DOHH2 (cell line): ENCODE data around the gene MED13L.

Experiments
- H3F3A ChIP-seq: fragments of 200-600 bp; sonication (generic), shearing (Covaris generic); 2 replicates; pipeline ENCODE4 v1.6.0; 2016; ENCODE audit warnings: antibody characterized with exemption, mild to moderate bottlenecking; ENCODE audit not compliant: control insufficient read depth, insufficient read depth
- H3K27ac ChIP-seq: fragments of 200-600 bp; sonication (generic); 2 replicates; pipeline ENCODE4 v1.5.1; 2014; ENCODE audit warnings: low read depth, mild to moderate bottlenecking, low read length, moderate library complexity
- H3K27me3 ChIP-seq: fragments of 200-600 bp; sonication (generic); 2 replicates; pipeline ENCODE4 v1.6.1; 2014; ENCODE audit warnings: mild to moderate bottlenecking, low read length, mixed read lengths; ENCODE audit not compliant: control insufficient read depth
- H3K36me3 ChIP-seq: fragments of 200-600 bp; sonication (generic); 2 replicates; pipeline ENCODE4 v1.6.1; 2014; ENCODE audit warnings: mild to moderate bottlenecking, low read length, moderate library complexity, mixed read lengths; ENCODE audit not compliant: control insufficient read depth
- H3K4me1 ChIP-seq: fragments of 200-600 bp; sonication (generic); 2 replicates; pipeline ENCODE4 v1.6.1; 2014; ENCODE audit warnings: mild to moderate bottlenecking, low read length, mixed read lengths; ENCODE audit not compliant: control insufficient read depth
- H3K4me2 ChIP-seq: fragments of 200-600 bp; sonication (generic); 2 replicates; pipeline ENCODE4 v1.6.0; 2014; ENCODE audit warnings: mild to moderate bottlenecking, low read length, moderate library complexity
- H3K4me3 ChIP-seq: fragments of 200-600 bp; sonication (generic); 2 replicates; pipeline ENCODE4 v1.5.1; 2014; ENCODE audit warnings: mild to moderate bottlenecking, low read length, mixed read lengths
- H3K79me2 ChIP-seq: fragments of 200-600 bp; sonication (generic); 2 replicates; pipeline ENCODE4 v1.6.1; 2014; ENCODE audit warnings: mild to moderate bottlenecking, low read length, mixed read lengths; ENCODE audit not compliant: control insufficient read depth
- H3K9me2 ChIP-seq: fragments of 200-600 bp; sonication (generic); replicated peaks from 2 replicates; pipeline ENCODE4 v1.6.1; 2014; ENCODE audit warnings: mild to moderate bottlenecking, low read length, mixed read lengths; ENCODE audit not compliant: control insufficient read depth
- H3K9me3 ChIP-seq: fragments of 200-600 bp; sonication (generic); 2 replicates; pipeline ENCODE4 v1.6.1; 2014; ENCODE audit warnings: antibody characterized with exemption, low read length, mixed read lengths; ENCODE audit not compliant: control insufficient read depth, insufficient read depth
- H4K20me1 ChIP-seq: fragments of 200-600 bp; sonication (generic); 2 replicates; pipeline ENCODE4 v1.6.0; 2014; ENCODE audit warnings: low read depth, mild to moderate bottlenecking, antibody characterized with exemption, low read length, moderate library complexity; ENCODE audit not compliant: control insufficient read depth, insufficient read depth
- EZH2phosphoT487 ChIP-seq: fragments of 200-600 bp; sonication (generic); IDR thresholded peaks from 2 replicates; pipeline ENCODE4 v1.6.1; 2017; ENCODE audit warnings: borderline replicate concordance, mild to moderate bottlenecking, antibody characterized with exemption, low read length, moderate library complexity, mixed read lengths
- TF ChIP-seq, protein P1 (sequence below): fragments of 200-600 bp; sonication (generic); IDR thresholded peaks from one replicate; pipeline ENCODE4 v1.5.1; 2014; ENCODE audit warnings: antibody characterized with exemption, mild to moderate bottlenecking, low read depth, low read length; ENCODE audit not compliant: poor library complexity, severe bottlenecking

Gene MED13L

DNA sequence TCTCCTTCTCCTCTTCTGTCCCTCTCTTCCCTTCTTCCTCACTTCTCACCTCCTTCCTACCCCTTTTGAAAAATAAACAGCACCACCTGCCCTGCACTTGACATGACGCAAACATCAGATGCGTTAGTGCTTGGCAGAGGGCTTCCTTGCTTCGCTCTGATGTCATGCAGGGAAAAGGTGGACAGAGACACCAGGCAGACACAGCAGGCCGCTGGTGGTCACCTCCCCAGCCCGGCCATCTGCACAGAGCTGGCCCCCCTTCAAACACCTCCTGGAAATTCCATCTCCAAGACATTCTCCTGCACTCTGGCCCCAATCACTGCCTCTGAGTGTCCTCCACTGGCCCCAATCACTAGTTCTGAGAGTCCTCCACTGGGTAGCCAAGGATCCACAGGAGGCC, 353.6 kb downstream of the MED13L start:
- no peaks in the 10 kb centered on the region for H3K27me3 ChIP-seq
- TF ChIP-seq, protein P1, sequence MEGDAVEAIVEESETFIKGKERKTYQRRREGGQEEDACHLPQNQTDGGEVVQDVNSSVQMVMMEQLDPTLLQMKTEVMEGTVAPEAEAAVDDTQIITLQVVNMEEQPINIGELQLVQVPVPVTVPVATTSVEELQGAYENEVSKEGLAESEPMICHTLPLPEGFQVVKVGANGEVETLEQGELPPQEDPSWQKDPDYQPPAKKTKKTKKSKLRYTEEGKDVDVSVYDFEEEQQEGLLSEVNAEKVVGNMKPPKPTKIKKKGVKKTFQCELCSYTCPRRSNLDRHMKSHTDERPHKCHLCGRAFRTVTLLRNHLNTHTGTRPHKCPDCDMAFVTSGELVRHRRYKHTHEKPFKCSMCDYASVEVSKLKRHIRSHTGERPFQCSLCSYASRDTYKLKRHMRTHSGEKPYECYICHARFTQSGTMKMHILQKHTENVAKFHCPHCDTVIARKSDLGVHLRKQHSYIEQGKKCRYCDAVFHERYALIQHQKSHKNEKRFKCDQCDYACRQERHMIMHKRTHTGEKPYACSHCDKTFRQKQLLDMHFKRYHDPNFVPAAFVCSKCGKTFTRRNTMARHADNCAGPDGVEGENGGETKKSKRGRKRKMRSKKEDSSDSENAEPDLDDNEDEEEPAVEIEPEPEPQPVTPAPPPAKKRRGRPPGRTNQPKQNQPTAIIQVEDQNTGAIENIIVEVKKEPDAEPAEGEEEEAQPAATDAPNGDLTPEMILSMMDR, result no peak
- no peak for TF ChIP-seq EZH2phosphoT487
- H3K27ac ChIP-seq, result no peak overlapping the region
- no peaks in the 10 kb centered on the region for H3K9me2 ChIP-seq
- no peaks in the 10 kb centered on the region for H3K9me3 ChIP-seq
- H3K79me2 ChIP-seq, result no peaks in the 10 kb centered on the region
- no peaks in the 10 kb centered on the region for H4K20me1 ChIP-seq
- H3K4me1 ChIP-seq, result no peaks in the 10 kb centered on the region
- no peak overlapping the region for H3K4me3 ChIP-seq
- no peaks in the 10 kb centered on the region for H3F3A ChIP-seq
- H3K36me3 ChIP-seq, result no peaks in the 10 kb centered on the region
- no peak overlapping the region for H3K4me2 ChIP-seq

DNA sequence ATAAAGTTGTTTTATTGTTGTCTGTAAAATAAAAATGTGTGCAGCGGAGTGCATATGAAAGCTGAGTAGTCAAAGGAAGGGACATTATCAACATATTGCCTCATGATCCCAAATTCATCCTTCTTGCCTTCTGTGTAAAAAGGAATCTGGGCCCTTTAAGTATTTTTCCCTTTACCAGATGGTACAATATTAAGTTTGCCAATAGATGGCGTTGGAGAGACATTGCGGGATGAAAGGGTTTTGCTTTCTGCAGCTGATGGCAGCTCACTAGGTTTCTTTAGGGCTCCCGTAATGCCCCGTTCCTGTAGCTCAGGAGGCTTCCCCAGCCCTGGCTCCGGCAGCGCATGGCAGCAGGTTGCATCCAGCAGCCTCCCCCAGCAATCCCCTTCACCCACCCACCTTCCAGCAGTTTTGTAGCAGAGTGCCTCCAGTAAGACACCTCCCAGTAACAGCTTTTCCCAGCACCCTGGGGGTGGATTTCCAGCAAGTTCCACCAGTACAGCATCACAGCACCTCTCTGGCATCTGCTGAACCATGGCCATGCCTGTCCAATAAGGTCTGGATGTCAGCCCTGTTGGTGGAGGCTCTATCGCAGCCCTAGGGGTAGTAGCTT, 354.4 kb downstream of the MED13L start:
- no peaks in the 10 kb centered on the region for H3K27me3 ChIP-seq
- no peaks in the 10 kb centered on the region for H3K79me2 ChIP-seq
- H3K36me3 ChIP-seq, result no peaks in the 10 kb centered on the region
- no peak overlapping the region for H3K4me3 ChIP-seq
- H3K4me1 ChIP-seq, result no peaks in the 10 kb centered on the region
- no peaks in the 10 kb centered on the region for H4K20me1 ChIP-seq
- no peaks in the 10 kb centered on the region for H3F3A ChIP-seq
- no peaks in the 10 kb centered on the region for H3K9me3 ChIP-seq
- H3K9me2 ChIP-seq, result no peaks in the 10 kb centered on the region
- TF ChIP-seq, protein P1, result peak; percentile 62
- no peak for TF ChIP-seq EZH2phosphoT487
- H3K4me2 ChIP-seq, result no peak overlapping the region
- no peak overlapping the region for H3K27ac ChIP-seq

DNA sequence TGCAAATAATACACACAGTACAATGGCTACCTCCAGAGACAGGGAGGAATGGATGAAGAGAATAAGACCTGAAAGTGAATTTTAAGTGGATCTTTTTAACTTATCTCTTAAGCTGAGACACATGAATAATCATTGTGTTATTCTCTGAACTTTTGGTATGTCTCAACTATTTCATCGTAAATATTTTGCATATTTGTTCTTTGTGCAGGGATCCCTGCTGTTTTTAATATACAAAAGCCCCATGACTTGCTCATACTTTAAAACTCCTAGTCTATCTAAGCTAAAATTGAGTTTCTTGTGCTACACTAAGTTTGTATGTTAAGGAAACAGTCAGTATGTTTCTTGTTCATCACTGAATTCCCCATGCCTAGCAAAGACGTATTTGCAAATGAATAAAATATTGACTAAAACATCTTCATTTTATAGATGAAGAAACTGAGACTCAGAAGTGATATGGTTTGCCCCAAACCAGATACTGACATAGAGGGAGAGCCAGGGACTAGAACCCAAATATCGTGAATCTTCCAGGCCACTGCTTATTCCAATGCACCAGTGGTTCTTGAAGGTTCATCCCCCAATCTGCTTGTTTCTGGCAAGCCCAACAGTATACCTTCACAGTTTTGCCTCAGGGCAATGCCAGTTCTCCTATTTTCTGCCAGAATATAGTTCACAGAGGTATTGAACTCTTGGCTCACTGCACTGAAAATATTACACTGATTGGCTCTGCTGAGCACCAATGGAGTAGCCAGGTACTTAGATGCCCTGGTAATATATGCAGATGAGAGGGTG, 356.9 kb downstream of the MED13L start:
- H4K20me1 ChIP-seq, result no peaks in the 10 kb centered on the region
- H3K27me3 ChIP-seq, result no peaks in the 10 kb centered on the region; the same call in 1 of the 2 replicates
- no peaks in the 10 kb centered on the region for H3F3A ChIP-seq
- H3K4me3 ChIP-seq, result no peak overlapping the region
- H3K9me2 ChIP-seq, result no peaks in the 10 kb centered on the region
- H3K4me1 ChIP-seq, result no peaks in the 10 kb centered on the region
- H3K27ac ChIP-seq, result no peak overlapping the region
- H3K36me3 ChIP-seq, result no peaks in the 10 kb centered on the region
- TF ChIP-seq, protein P1, result no peak
- no peak for TF ChIP-seq EZH2phosphoT487
- H3K4me2 ChIP-seq, result no peak overlapping the region
- no peaks in the 10 kb centered on the region for H3K9me3 ChIP-seq
- H3K79me2 ChIP-seq, result no peaks in the 10 kb centered on the region
